OCI-LY1 (cell line): ENCODE measurements around the gene RHOBTB3.

Source experiments
- H2AFZ ChIP-seq: fragments of 200-600 bp; sonication (generic), shearing (Covaris generic); 2 replicates; pipeline ENCODE4 v1.6.0; 2014; ENCODE audit warnings: antibody characterized with exemption, mild to moderate bottlenecking, low read length
- H3F3A ChIP-seq: fragments of 200-600 bp; sonication (generic), shearing (Covaris generic); 2 replicates; pipeline ENCODE4 v1.6.0; 2014; ENCODE audit warnings: mild to moderate bottlenecking, antibody characterized with exemption, low read length, moderate library complexity; ENCODE audit not compliant: insufficient read depth
- H3K27ac ChIP-seq: fragments of 200-600 bp; sonication (generic); 2 replicates; pipeline ENCODE4 v1.5.1; 2014; ENCODE audit warnings: low read length, mixed run types, mild to moderate bottlenecking, low read depth; ENCODE audit not compliant: poor library complexity, severe bottlenecking
- H3K27me3 ChIP-seq: fragments of 200-600 bp; sonication (generic); 2 replicates; pipeline ENCODE4 v1.6.0; 2014; ENCODE audit warnings: antibody characterized with exemption, mild to moderate bottlenecking, low read length, moderate library complexity; ENCODE audit not compliant: insufficient read depth
- H3K36me3 ChIP-seq: fragments of 200-600 bp; sonication (generic); 2 replicates; pipeline ENCODE4 v1.6.1; 2014; ENCODE audit warnings: mild to moderate bottlenecking, antibody characterized with exemption, low read length, moderate library complexity, mixed read lengths; ENCODE audit not compliant: insufficient read depth
- H3K4me1 ChIP-seq: fragments of 200-600 bp; sonication (generic); 2 replicates; pipeline ENCODE4 v1.5.1; 2014; ENCODE audit warnings: mild to moderate bottlenecking, low read length, moderate library complexity; ENCODE audit not compliant: insufficient read depth, severe bottlenecking
- H3K4me2 ChIP-seq: fragments of 200-600 bp; sonication (generic), shearing (Covaris generic); 2 replicates; pipeline ENCODE4 v1.6.1; 2014; ENCODE audit warnings: low read length
- H3K4me3 ChIP-seq: fragments of 200-600 bp; sonication (generic); 2 replicates; pipeline ENCODE4 v1.5.1; 2014; ENCODE audit warnings: low read length, low read depth, mild to moderate bottlenecking, mixed read lengths; ENCODE audit not compliant: poor library complexity, severe bottlenecking
- H3K79me2 ChIP-seq: fragments of 200-600 bp; shearing (Covaris generic); 2 replicates; pipeline ENCODE4 v1.6.1; 2016; ENCODE audit warnings: mixed run types, low read length, mixed read lengths; ENCODE audit not compliant: insufficient read depth
- H3K9ac ChIP-seq: fragments of 200-600 bp; sonication (generic), shearing (Covaris generic); 2 replicates; pipeline ENCODE4 v1.6.1; 2014; ENCODE audit warnings: mild to moderate bottlenecking, low read length, mixed read lengths
- H3K9me2 ChIP-seq: fragments of 200-600 bp; sonication (generic), shearing (Covaris generic); 2 replicates; pipeline ENCODE4 v1.6.1; 2014; ENCODE audit warnings: low read depth, mild to moderate bottlenecking, low read length, mixed read lengths
- H3K9me3 ChIP-seq: fragments of 200-600 bp; shearing (Covaris generic); 2 replicates; pipeline ENCODE4 v1.6.1; 2014; ENCODE audit warnings: low read length, mixed read lengths
- H4K20me1 ChIP-seq: fragments of 200-600 bp; sonication (generic), shearing (Covaris generic); 2 replicates; pipeline ENCODE4 v1.6.0; 2016; ENCODE audit warnings: mild to moderate bottlenecking, low read length; ENCODE audit not compliant: insufficient read depth
- EZH2 ChIP-seq: fragments of 200-600 bp; sonication (generic), shearing (Covaris generic); IDR thresholded peaks from 2 replicates; pipeline ENCODE4 v1.8.0; 2017; ENCODE audit warnings: borderline replicate concordance, mixed run types, mild to moderate bottlenecking, antibody characterized with exemption, low read length, moderate library complexity, mixed read lengths
- TF ChIP-seq, protein P1 (sequence below): fragments of 200-600 bp; sonication (generic), shearing (Covaris generic); IDR thresholded peaks from 2 replicates; pipeline ENCODE4 v1.5.1; 2017; ENCODE audit warnings: mild to moderate bottlenecking, antibody characterized with exemption, low read length, moderate library complexity, mixed read lengths

Gene RHOBTB3

DNA sequence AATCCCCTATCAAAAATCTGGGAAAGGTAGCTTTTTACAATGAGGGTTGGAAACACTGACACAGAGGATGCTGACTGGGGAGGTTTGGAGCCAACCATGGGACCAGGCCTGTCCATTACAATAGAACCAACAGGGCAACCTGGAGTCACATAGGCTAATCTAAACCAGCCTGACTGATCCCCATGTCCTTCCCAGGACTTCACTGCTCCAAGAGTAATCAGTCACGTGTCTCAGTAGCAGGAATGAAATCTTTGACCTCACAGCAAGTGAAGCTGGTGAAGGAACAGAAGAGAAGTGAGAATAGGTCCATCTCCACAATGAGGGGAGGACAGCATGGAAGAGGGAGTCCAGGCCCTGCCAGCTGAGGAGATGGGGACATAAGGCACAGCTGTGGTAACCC is 107.4 kb downstream of the RHOBTB3 start:
- no peaks in the 10 kb centered on the region for H3F3A ChIP-seq
- TF ChIP-seq, protein P1, sequence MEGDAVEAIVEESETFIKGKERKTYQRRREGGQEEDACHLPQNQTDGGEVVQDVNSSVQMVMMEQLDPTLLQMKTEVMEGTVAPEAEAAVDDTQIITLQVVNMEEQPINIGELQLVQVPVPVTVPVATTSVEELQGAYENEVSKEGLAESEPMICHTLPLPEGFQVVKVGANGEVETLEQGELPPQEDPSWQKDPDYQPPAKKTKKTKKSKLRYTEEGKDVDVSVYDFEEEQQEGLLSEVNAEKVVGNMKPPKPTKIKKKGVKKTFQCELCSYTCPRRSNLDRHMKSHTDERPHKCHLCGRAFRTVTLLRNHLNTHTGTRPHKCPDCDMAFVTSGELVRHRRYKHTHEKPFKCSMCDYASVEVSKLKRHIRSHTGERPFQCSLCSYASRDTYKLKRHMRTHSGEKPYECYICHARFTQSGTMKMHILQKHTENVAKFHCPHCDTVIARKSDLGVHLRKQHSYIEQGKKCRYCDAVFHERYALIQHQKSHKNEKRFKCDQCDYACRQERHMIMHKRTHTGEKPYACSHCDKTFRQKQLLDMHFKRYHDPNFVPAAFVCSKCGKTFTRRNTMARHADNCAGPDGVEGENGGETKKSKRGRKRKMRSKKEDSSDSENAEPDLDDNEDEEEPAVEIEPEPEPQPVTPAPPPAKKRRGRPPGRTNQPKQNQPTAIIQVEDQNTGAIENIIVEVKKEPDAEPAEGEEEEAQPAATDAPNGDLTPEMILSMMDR: no peak
- TF ChIP-seq EZH2: no peak
- no peaks in the 10 kb centered on the region for H3K9me2 ChIP-seq
- H3K36me3 ChIP-seq: no peaks in the 10 kb centered on the region
- no peak overlapping the region for H2AFZ ChIP-seq
- no peak overlapping the region for H3K4me3 ChIP-seq
- peaks cover 33% of the 10 kb centered on the region for H3K4me1 ChIP-seq
- H3K79me2 ChIP-seq: no peaks in the 10 kb centered on the region
- H3K9me3 ChIP-seq: no peaks in the 10 kb centered on the region
- no peaks in the 10 kb centered on the region for H3K27me3 ChIP-seq
- no peak overlapping the region for H3K27ac ChIP-seq
- no peak overlapping the region for H3K4me2 ChIP-seq
- H4K20me1 ChIP-seq: no peaks in the 10 kb centered on the region
- no peak overlapping the region for H3K9ac ChIP-seq

DNA sequence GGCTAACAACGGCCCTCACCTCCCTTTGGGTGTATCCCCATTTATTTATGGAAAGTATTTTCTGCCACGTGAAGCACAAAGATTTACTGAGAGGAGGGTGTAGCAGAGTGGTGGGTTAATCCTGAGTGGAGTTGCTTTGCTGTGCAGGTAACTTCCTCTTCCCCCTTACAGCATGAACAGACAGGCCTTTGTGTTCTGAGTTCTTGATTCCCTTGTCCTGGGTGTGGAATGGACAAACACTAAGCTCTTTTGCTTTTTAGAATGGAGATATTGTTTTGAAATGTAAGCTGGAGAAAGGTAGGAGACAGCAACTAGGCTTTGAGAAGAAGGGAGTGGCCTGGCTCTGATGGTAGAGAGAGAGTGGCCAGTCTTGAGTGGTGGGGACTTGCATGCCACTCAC is 108.5 kb downstream of the RHOBTB3 start:
- no peak overlapping the region for H3K4me2 ChIP-seq
- no peaks in the 10 kb centered on the region for H3K27me3 ChIP-seq
- H3K79me2 ChIP-seq: no peaks in the 10 kb centered on the region
- no peak for TF ChIP-seq EZH2
- TF ChIP-seq, protein P1: no peak
- H2AFZ ChIP-seq: no peak overlapping the region
- H3K36me3 ChIP-seq: no peaks in the 10 kb centered on the region
- H3K4me3 ChIP-seq: no peak overlapping the region
- no peaks in the 10 kb centered on the region for H3F3A ChIP-seq
- H3K9me3 ChIP-seq: no peaks in the 10 kb centered on the region
- no peaks in the 10 kb centered on the region for H3K9me2 ChIP-seq
- H4K20me1 ChIP-seq: no peaks in the 10 kb centered on the region
- H3K9ac ChIP-seq: no peak overlapping the region
- H3K27ac ChIP-seq: no peak overlapping the region
- peaks cover 22% of the 10 kb centered on the region for H3K4me1 ChIP-seq

GRCh38 chr5:95840956-95841705 is 110.0 kb downstream of the RHOBTB3 start:
- peaks cover 8% of the 10 kb centered on the region for H3K4me1 ChIP-seq
- H3K4me3 ChIP-seq: no peak overlapping the region
- H3K9ac ChIP-seq: no peak overlapping the region
- no peak for TF ChIP-seq EZH2
- TF ChIP-seq, protein P1: no peak
- H3K27ac ChIP-seq: no peak overlapping the region
- no peak overlapping the region for H2AFZ ChIP-seq
- no peaks in the 10 kb centered on the region for H4K20me1 ChIP-seq
- no peaks in the 10 kb centered on the region for H3K36me3 ChIP-seq
- no peaks in the 10 kb centered on the region for H3K9me2 ChIP-seq
- H3K9me3 ChIP-seq: no peaks in the 10 kb centered on the region
- no peaks in the 10 kb centered on the region for H3K27me3 ChIP-seq
- no peaks in the 10 kb centered on the region for H3K79me2 ChIP-seq
- H3K4me2 ChIP-seq: no peak overlapping the region
- H3F3A ChIP-seq: no peaks in the 10 kb centered on the region
